Ovary (tissue), 9 donors: Measurements from ENCODE around the gene PAK5. TPM values are rescaled to one million over a fixed set of nuclear protein-coding genes. Genes with fewer than 3 reads are reported as not detected.

Experiments used
- DNase-seq, 5 donors: peaks; one replicate each; pipeline ENCODE4 v3.0.0-alpha.2; 2019 to 2020
- H3K27ac ChIP-seq, 2 donors: fragments of 200-600 bp; one replicate each; pipeline versions ENCODE4 v1.5.1 to v1.8.0; 2019 to 2022
- H3K27me3 ChIP-seq: fragments of 200-600 bp; one replicate; pipeline ENCODE4 v1.8.0; 2022
- H3K36me3 ChIP-seq: fragments of 200-600 bp; sonication (generic); one replicate; pipeline ENCODE4 v1.5.1; 2019
- H3K4me1 ChIP-seq: one replicate; pipeline ENCODE4 v1.8.1; 2013; ENCODE audit warnings: mild to moderate bottlenecking, moderate library complexity; ENCODE audit not compliant: insufficient read depth
- H3K4me3 ChIP-seq: fragments of 200-600 bp; sonication (generic); one replicate; pipeline ENCODE4 v1.5.1; 2017
- H3K9me3 ChIP-seq, 2 donors: fragments of 200-600 bp in 1 of 2; sonication (generic) in 1 of 2; one replicate each; pipeline versions ENCODE4 v1.5.1 to v1.8.1; 2013 to 2019; ENCODE audit warnings: mild to moderate bottlenecking in 1 of 2, moderate library complexity in 1 of 2
- CTCF ChIP-seq, 3 donors: fragments of 450-650 bp in 2 of 3; fragments of 200-600 bp in 1 of 3; IDR thresholded peaks; one replicate each; pipeline versions ENCODE4 v1.5.1 to v1.8.0; 2016 to 2022; ENCODE audit warnings: antibody characterized with exemption in 3 of 3, mild to moderate bottlenecking in 1 of 3
- EP300 ChIP-seq: sonication (generic); formaldehyde crosslinking; IDR thresholded peaks from one replicate; pipeline ENCODE4 v1.6.1; 2017; ENCODE audit warnings: antibody characterized with exemption
- POLR2A ChIP-seq: fragments of 450-650 bp; IDR thresholded peaks from one replicate; pipeline ENCODE4 v1.6.1; 2017; ENCODE audit warnings: antibody characterized with exemption, mild to moderate bottlenecking, moderate library complexity
- WGBS, 3 donors: extraction: QIAGEN DNeasy Blood & Tissue Kit in 1 of 3; methylation state at CpG; one replicate each; pipeline versions ENCODE4 v1.1.5 to v1.1.7; 2013 to 2017; 5-methylcytosine and 5-hydroxymethylcytosine counted together
- intact Hi-C, 4 donors: fragments of 100-400 bp; cut with DNase I; formaldehyde crosslinking; loops; one replicate each; pipeline versions ENCODE4 v1.11.0 to v1.15.1; 2022 to 2023
- polyA plus RNA-seq, 2 donors: library from polyadenylated mRNA; stranded (reverse); fragments of 200-250 nt in 1 of 2; fragments of 350-450 nt in 1 of 2; fragmentation: Illumina TruSeq in 1 of 2; extraction: RNeasy Lipid Tissue Mini Kit (QIAGEN cat#74804) in 1 of 2; gene quantifications; one replicate each; pipeline ENCODE4 v1.2.3, GENCODE V29; 2013 to 2014
- total RNA-seq, 7 donors: library from RNA; depleted of rRNA in 2 of 7; stranded (reverse); fragments of >200 nt in 2 of 7; fragmentation: NEBNext Ultra II Directional in 3 of 7; extraction: Animal tissue kit (Norgen Biotek cat#: 25700) in 3 of 7; gene quantifications; one replicate each; pipeline versions ENCODE4 v1.1.0 to v1.2.4, GENCODE V29; 2016 to 2023
- donor health status: DM: no; HTN: no; CAD: no; lungs with moderate emphysema.
- donor health status: DM: no; HTN: no; CAD: no.
- donor health status: Bipolar disorder and iron deficiency.
- donor health status: DM: yes; HTN: yes; CAD: no.
- donor health status: DM: no; HTN: no; CAD: no.
- donor health status: DM: yes; HTN: yes; CAD: no.

Gene PAK5
- total and polyA plus RNA-seq, 9 donors = under 0.01 to 0.47 (median 0.10) TPM; not detected in 2

GRCh38 chr20:9543214-9543613 is 295.7 kb downstream of the PAK5 start:
- Histone ChIP-seq H3K27ac (no peak overlapping the region), H3K27me3 (no peaks in the 10 kb centered on the region), H3K4me3 (no peak overlapping the region), H3K9me3 (no peaks in the 10 kb centered on the region), H3K36me3 (no peaks in the 10 kb centered on the region), H3K4me1 (peaks cover 8% of the 10 kb centered on the region)
- no peak for DNase-seq
- intact Hi-C loops = no loop called here
- TF ChIP-seq CTCF (IDR thresholded peaks at IDR 0.05) (no peak), POLR2A (no peak), EP300 (no peak)
- WGBS, 3 donors = 8 to 26% (median 12%) methylated on average over 4 of the region's 4 CpGs

- DNase-seq = no peak
- no peak for TF ChIP-seq EP300
- no peak for TF ChIP-seq POLR2A
- TF ChIP-seq CTCF (IDR thresholded peaks at IDR 0.05) = no peak
- intact Hi-C loops = no loop called here
- Histone ChIP-seq H3K36me3 (no peaks in the 10 kb centered on the region), H3K4me3 (no peak overlapping the region), H3K27ac (no peak overlapping the region), H3K27me3 (no peaks in the 10 kb centered on the region), H3K9me3 (no peaks in the 10 kb centered on the region), H3K4me1 (no peaks in the 10 kb centered on the region)
- 92% methylated on average over 2 of the region's 2 CpGs for WGBS, 3 donors
Observed at GRCh38 chr20:9535449-9535848, 303.4 kb downstream of the PAK5 start.

- H3K9me3 ChIP-seq = no peaks in the 10 kb centered on the region
- WGBS, 3 donors = 91 to 93% (median 91%) methylated on average over 5 of the region's 5 CpGs
- DNase-seq = no peak
- H3K36me3 ChIP-seq = no peaks in the 10 kb centered on the region
- intact Hi-C loops = no loop called here
- no peaks in the 10 kb centered on the region for H3K27me3 ChIP-seq
- H3K27ac ChIP-seq = no peak overlapping the region
- TF ChIP-seq EP300 = no peak
- TF ChIP-seq CTCF (IDR thresholded peaks at IDR 0.05) = no peak
- TF ChIP-seq POLR2A = no peak
- H3K4me3 ChIP-seq = no peak overlapping the region
- H3K4me1 ChIP-seq = no peaks in the 10 kb centered on the region
Observed at GRCh38 chr20:9534025-9534424, 304.9 kb downstream of the PAK5 start.

- no peak for DNase-seq
- Histone ChIP-seq H3K4me1 (no peaks in the 10 kb centered on the region), H3K27ac (no peak overlapping the region), H3K4me3 (no peak overlapping the region), H3K9me3 (no peaks in the 10 kb centered on the region), H3K36me3 (no peaks in the 10 kb centered on the region), H3K27me3 (no peaks in the 10 kb centered on the region)
- TF ChIP-seq POLR2A (no peak), CTCF (IDR thresholded peaks at IDR 0.05) (no peak), EP300 (no peak)
- intact Hi-C loops = no loop called here
- WGBS, 3 donors = 62 to 69% (median 67%) methylated on average over 4 of the region's 4 CpGs
Observed at GRCh38 chr20:9532069-9532838, 306.6 kb downstream of the PAK5 start.
